Measurements from ENCODE around the gene SUCO. TPM values are rescaled to one million over a fixed set of nuclear protein-coding genes. Genes with fewer than 3 reads are reported as not detected.
"Not testable (repeated sequence)": the region's sequence is repeated elsewhere in the genome, so short reads cannot be mapped to it uniquely, and the experiment has no call there.

The SUCO gene
- polyA plus RNA-seq, 1 donor = 36.1 TPM

GRCh38 chr1:172607145-172607544 is 74.2 kb downstream of the SUCO start:
- no peak for DNase-seq (ENCODE audit: low read depth)

GRCh38 chr1:172608098-172608601 is 75.2 kb downstream of the SUCO start:
- no peak for DNase-seq (ENCODE audit: low read depth)

GRCh38 chr1:172609528-172609927 is 76.6 kb downstream of the SUCO start:
- no peak for DNase-seq (ENCODE audit: low read depth)

- DNase-seq (ENCODE audit: low read depth) = no peak
Measured at GRCh38 chr1:172612478-172612877, 79.5 kb downstream of the SUCO start.

DNA sequence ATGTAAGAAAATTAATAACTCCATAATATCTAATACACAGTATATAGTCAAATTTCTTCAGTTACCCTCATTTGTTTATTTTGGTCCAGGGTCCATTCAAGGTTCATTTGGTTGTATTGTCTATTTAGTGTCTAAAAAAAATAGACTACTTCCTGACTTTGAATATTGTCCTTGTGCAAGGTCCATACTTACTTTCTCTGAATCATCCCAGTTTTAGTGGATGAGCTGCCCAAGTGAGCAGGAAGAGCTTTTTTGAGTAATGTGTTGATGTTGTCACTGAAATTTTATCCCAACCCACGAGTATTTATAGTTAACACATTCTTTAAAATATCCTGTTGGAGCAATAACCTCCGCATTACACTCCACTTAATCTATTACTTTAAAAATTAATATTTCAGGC is 80.3 kb downstream of the SUCO start:
- DNase-seq (ENCODE audit: low read depth) = no peak

DNA sequence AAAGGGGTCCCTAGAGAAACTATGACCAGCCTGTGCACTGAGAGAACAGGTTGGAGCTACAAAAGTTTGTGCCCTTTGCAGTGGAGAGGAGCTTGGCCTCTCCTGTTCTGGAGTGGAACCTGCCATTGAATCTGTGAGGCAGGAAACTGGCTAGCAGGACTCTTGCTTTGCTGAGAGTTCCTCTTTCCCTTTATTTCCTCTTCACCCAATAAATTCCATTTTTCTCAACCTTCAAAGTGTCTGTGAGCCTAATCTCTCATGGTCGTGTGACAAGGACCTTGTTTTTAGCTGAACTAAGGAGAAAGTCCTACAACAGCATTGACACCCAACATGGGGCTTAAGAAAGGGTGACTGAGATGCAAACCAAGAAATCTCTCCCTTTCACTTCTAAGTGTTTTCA is 83.2 kb downstream of the SUCO start:
- no peak for DNase-seq (ENCODE audit: low read depth)

GRCh38 chr1:172616636-172617035 is 83.7 kb downstream of the SUCO start:
- no peak for DNase-seq (ENCODE audit: low read depth)

GRCh38 chr1:172620603-172621002 is 87.7 kb downstream of the SUCO start:
- not testable (repeated sequence) for DNase-seq (ENCODE audit: low read depth)

DNA sequence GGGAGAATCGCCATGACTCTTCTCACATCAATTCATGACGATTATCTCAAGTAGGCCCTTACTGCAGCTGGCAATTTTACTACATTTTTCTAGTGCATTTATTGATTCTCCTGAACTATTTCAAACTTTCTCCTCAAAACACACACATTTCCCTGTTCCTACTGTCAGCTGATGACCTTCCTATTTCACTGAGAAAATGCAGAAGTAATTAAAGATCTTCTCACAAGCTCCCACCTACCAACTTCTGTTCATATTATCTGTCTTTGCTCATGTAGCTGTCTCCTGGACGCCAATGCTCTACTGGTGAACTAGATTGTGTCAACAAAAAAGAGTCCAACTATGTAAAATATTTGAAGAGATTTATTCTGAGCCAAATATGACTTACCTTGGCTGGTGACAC is 89.6 kb downstream of the SUCO start:
- no peak for DNase-seq (ENCODE audit: low read depth)

DNA sequence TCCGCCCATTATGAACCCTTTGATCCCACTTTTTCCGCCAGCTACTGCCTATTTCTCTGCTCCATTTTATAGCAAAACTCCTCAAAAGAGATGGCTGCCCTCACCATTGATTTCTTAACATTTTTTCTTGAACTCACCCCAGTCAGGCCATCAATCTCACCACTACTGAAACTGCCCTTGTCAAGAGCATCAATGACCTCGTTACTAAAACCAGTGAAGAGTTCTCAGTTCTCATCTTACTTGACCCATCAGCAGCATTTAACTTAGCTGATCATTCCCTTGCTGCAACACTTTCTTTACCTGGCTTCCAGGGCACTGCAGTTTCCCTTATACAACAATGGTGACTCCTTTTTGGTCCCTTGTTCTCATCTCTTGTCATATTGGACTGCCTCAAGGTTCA is 90.8 kb downstream of the SUCO start:
- no peak for DNase-seq (ENCODE audit: low read depth)

GRCh38 chr1:172626845-172627244 is 93.9 kb downstream of the SUCO start:
- DNase-seq (ENCODE audit: low read depth) = no peak

DNA sequence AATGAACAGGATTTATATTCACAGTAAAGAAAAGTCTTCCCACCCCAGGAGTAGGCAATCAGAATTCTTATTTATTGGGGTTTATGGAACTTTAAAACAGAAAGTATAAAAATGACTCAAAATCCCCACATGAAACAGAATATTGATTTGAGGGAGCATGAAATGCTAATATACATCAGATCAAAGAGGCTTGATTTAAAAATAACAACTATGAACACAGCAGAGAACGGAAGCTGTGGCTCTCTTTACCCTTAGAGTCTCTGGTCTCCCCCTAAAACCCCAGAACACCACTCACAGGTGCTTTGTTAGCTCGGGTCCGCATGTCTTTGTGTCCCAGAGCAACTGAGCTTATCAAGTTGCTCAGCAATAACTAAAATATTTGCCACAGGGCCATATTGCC is 94.8 kb downstream of the SUCO start:
- no peak for DNase-seq (ENCODE audit: low read depth)

- DNase-seq (ENCODE audit: low read depth) = no peak
Measured at GRCh38 chr1:172628401-172628800, 95.5 kb downstream of the SUCO start.

- no peak for DNase-seq (ENCODE audit: low read depth)
Measured at GRCh38 chr1:172629170-172629569, 96.2 kb downstream of the SUCO start.

- DNase-seq (ENCODE audit: low read depth) = no peak
Measured at GRCh38 chr1:172629638-172630037, 96.7 kb downstream of the SUCO start.

- no peak for DNase-seq (ENCODE audit: low read depth)
Measured at GRCh38 chr1:172630056-172630818, 97.3 kb downstream of the SUCO start.

DNA sequence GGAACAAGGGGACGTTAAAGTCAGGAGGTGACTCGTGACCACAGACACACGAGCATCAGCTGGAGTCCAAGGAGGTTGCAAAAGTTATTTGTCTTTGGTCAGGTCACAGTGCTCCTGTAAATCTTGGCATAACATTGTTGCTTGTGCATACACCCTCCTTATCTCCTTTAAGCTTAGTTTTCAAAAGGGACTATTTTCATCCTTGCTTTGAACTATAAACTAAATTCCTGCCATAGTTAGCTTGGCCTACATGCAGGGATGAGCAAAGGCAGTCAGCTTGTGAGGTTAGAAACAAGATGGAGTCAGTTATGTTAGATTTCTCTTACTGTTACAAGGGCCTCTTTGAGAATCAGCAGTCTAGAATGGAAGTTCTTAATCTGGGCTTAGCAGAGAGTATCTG is 97.9 kb downstream of the SUCO start:
- DNase-seq (ENCODE audit: low read depth) = no peak

- no peak for DNase-seq (ENCODE audit: low read depth)
Measured at GRCh38 chr1:172637522-172637921, 104.6 kb downstream of the SUCO start.

GRCh38 chr1:172638249-172638648 is 105.3 kb downstream of the SUCO start:
- DNase-seq (ENCODE audit: low read depth) = no peak

DNA sequence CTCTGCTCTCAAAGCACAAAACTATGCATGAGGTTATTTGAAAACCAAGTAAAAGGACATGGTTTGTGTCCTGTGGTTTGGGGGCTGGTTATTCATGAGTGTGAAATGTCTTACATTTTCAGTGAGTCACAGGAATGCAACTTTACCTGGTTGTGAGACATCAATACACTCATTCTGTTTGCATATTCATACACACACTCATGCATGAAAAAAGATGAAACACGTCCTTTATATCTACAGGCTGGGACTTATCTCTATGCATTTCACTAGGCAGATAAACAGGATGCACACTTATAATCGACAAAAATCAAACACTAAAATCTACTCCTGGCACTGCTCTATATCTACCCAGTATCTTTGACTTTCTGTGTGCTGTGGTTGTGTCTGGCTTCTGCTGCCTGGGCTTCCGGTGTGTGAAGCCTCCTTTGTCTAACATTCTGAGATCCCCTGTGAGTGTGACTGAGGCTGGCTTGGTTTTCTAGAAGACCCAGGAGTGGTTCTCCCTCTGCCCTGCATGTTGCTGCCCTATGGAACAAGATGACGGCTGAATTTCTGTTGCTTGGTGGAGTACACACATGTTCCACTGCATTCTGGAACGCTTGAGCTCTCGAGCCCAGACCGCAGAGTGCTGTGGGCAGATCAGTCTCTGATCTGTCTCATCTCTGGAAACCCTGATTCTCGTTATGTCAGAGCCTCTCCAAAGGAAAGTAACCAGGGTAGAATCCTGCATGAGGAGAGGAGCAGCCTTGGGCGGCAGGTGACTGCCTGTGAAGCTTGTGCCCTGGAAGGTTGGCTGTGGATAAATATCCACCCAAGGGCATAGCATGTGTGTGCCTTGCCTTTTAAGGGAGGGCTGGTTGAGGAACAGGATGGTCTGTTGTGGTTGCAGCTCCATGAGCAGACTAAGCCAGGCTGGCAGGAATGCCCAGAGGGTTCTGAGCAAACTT is 106.2 kb downstream of the SUCO start:
- DNase-seq (ENCODE audit: low read depth) = no peak

- no peak for DNase-seq (ENCODE audit: low read depth)
Measured at GRCh38 chr1:172640111-172640510, 107.2 kb downstream of the SUCO start.

GRCh38 chr1:172641492-172641891 is 108.5 kb downstream of the SUCO start:
- DNase-seq (ENCODE audit: low read depth) = no peak

- no peak for DNase-seq (ENCODE audit: low read depth)
Measured at GRCh38 chr1:172642970-172643369, 110.0 kb downstream of the SUCO start.
